ENCODE data around the gene KCNN3.

GRCh38 chr1:154860156-154860870 lies 9.8 kb downstream of the KCNN3 start:
- TF ChIP-seq POLR2AphosphoS5 (IDR thresholded peaks at IDR 0.05; ENCODE audit: low read depth, low read length): no peak
- TF ChIP-seq POLR2A (IDR thresholded peaks at IDR 0.05; ENCODE audit: low read depth, low read length): peak; percentile 43; the same call in 1 of the 2 replicates
- peak; percentile 87 for TF ChIP-seq SPI1 (IDR thresholded peaks at IDR 0.05; ENCODE audit: low read depth, low read length)
- no peak for TF ChIP-seq TAF1 (IDR thresholded peaks at IDR 0.05; ENCODE audit: low read depth, low read length)
- TF ChIP-seq PAX5 (IDR thresholded peaks at IDR 0.05; ENCODE audit: insufficient read depth, low read length, severe bottlenecking): peak; percentile 40

Measured in GM12891 (cell line).